Natural killer cell (primary cell): ENCODE results near the gene SRPX. TPM values are rescaled to one million over a fixed set of nuclear protein-coding genes. Genes with fewer than 3 reads are reported as not detected.

ENCODE experiments used
- ATAC-seq, 3 donors: fragments of 150-1000 bp in 2 of 3; fragments of 200-7000 bp in 1 of 3; cut with Tn5 transposase; 1 replicate in 1 of 3; 2 replicates in 2 of 3; pipeline ENCODE4 v1.10.0; 2021; ENCODE audit warnings: mild to moderate bottlenecking in 2 of 3, moderate library complexity in 2 of 3
- DNase-seq, 2 donors: peaks; one replicate each; pipeline versions ENCODE4 v3.0.0 to v3.0.0-alpha.2; 2013 to 2021; ENCODE audit warnings: mixed read lengths in 1 of 2
- H3K27ac ChIP-seq: one replicate; pipeline ENCODE4 v1.5.1; 2013; ENCODE audit warnings: mild to moderate bottlenecking, low read length
- H3K27me3 ChIP-seq: one replicate; pipeline ENCODE4 v1.6.1; 2013; ENCODE audit warnings: low read length; ENCODE audit not compliant: control insufficient read depth, insufficient read depth
- H3K36me3 ChIP-seq: one replicate; pipeline ENCODE4 v1.6.1; 2013; ENCODE audit warnings: low read length; ENCODE audit not compliant: control insufficient read depth, insufficient read depth
- H3K4me1 ChIP-seq: one replicate; pipeline ENCODE4 v1.6.1; 2013; ENCODE audit warnings: low read length; ENCODE audit not compliant: control insufficient read depth, insufficient read depth
- H3K4me3 ChIP-seq: one replicate; pipeline ENCODE4 v1.5.1; 2013; ENCODE audit warnings: low read length
- H3K9me3 ChIP-seq: one replicate; pipeline ENCODE4 v1.6.1; 2013; ENCODE audit warnings: low read length; ENCODE audit not compliant: control insufficient read depth, insufficient read depth
- H3K27ac Mint-ChIP-seq, 2 donors: one replicate each; pipeline ENCODE4 v1.8.0; 2022; ENCODE audit warnings: mild to moderate bottlenecking in 2 of 2, mixed read lengths in 2 of 2, moderate library complexity in 1 of 2
- H3K27me3 Mint-ChIP-seq, 2 donors: one replicate each; pipeline ENCODE4 v1.8.0; 2022; ENCODE audit warnings: low read depth in 2 of 2, mixed read lengths in 2 of 2
- H3K36me3 Mint-ChIP-seq: one replicate; pipeline ENCODE4 v1.8.0; 2022; ENCODE audit warnings: mixed read lengths
- H3K4me1 Mint-ChIP-seq, 2 donors: one replicate each; pipeline ENCODE4 v1.8.0; 2022; ENCODE audit warnings: mixed read lengths in 2 of 2
- H3K4me3 Mint-ChIP-seq: one replicate; pipeline ENCODE4 v1.8.0; 2022; ENCODE audit warnings: mild to moderate bottlenecking, moderate library complexity, mixed read lengths
- H3K9me3 Mint-ChIP-seq, 2 donors: one replicate each; pipeline ENCODE4 v1.8.0; 2022; ENCODE audit warnings: mixed read lengths in 2 of 2
- WGBS: methylation state at CpG from one replicate; pipeline ENCODE4 v1.1.7; 2013; ENCODE audit warnings: missing lambda C conversion rate; ENCODE audit not compliant: insufficient coverage; 5-methylcytosine and 5-hydroxymethylcytosine counted together
- intact Hi-C: fragments of 100-400 bp; cut with micrococcal nuclease; formaldehyde crosslinking; loops from one replicate; pipeline ENCODE4 v1.14.2; 2022
- total RNA-seq, 4 donors: library from RNA; stranded (reverse); fragments of 120-200 nt in 1 of 4; gene quantifications; one replicate each; pipeline versions ENCODE4 v1.2.3 to v1.2.4, GENCODE V29; 2013 to 2022
- TF ChIP-seq, protein P1 (sequence below): fragments of 200-600 bp; IDR thresholded peaks from one replicate; pipeline ENCODE4 v1.8.0; 2022; ENCODE audit warnings: antibody characterized with exemption

SRPX gene
- total RNA-seq, 3 donors from 2014 or later (not counting 1 experiment from before 2014, with no cell fraction given), result 0.20 TPM; not detected in 2

DNA sequence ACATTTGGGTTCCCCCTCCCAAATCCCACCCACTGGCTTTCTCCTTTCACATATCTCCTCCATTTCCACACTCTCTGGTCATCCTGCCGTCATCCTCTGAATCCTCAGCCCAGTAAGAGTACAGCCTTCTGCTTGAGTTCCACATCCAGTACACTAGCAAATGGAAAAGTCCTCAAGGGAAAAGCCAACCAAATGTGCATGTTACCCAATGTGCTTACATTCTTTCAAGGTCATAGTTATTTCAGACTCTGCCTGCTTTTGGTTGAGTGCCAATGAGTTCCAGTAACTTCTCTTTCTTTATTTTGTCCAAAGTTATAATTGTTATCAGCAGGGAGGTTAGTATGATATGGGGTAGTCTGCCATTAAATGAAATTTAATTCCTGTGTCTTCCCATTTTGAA lies 78.1 kb downstream of the SRPX start:
- 93% methylated on average over 1 of the region's 1 CpG for WGBS

DNA sequence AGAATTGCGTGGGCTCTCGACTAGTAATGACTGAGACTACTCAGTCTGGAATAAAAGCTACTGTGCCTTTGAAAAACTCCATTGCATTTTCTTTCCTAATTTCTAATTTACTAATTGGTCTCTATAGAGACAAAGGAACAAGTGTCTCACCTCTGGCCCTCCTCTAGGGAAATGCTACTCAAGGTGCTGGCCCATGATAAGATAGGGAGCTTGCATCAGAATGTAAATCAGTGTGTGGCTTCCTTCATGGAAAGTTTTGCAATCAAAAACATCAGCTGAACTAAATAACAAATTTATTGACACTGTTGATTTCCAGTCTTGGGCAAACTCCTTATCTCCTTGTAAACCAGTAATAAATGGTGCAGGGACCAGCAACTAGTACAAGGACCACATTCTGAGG lies 81.8 kb downstream of the SRPX start:
- TF ChIP-seq, protein P1, sequence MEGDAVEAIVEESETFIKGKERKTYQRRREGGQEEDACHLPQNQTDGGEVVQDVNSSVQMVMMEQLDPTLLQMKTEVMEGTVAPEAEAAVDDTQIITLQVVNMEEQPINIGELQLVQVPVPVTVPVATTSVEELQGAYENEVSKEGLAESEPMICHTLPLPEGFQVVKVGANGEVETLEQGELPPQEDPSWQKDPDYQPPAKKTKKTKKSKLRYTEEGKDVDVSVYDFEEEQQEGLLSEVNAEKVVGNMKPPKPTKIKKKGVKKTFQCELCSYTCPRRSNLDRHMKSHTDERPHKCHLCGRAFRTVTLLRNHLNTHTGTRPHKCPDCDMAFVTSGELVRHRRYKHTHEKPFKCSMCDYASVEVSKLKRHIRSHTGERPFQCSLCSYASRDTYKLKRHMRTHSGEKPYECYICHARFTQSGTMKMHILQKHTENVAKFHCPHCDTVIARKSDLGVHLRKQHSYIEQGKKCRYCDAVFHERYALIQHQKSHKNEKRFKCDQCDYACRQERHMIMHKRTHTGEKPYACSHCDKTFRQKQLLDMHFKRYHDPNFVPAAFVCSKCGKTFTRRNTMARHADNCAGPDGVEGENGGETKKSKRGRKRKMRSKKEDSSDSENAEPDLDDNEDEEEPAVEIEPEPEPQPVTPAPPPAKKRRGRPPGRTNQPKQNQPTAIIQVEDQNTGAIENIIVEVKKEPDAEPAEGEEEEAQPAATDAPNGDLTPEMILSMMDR, result no peak
- intact Hi-C loops, result no loop called here
- ATAC-seq, result no peak
- H3K27me3 ChIP-seq, result no peaks in the 10 kb centered on the region
- Mint-ChIP-seq H3K4me1 (no peaks in the 10 kb centered on the region), H3K27ac (no peak overlapping the region), H3K36me3 (no peaks in the 10 kb centered on the region), H3K4me3 (no peak overlapping the region), H3K27me3 (peaks cover 0 to 23% of the 10 kb centered on the region in 2 donors), H3K9me3 (no peaks in the 10 kb centered on the region)
- no peaks in the 10 kb centered on the region for H3K4me1 ChIP-seq
- DNase-seq, result no peak
- H3K36me3 ChIP-seq, result no peaks in the 10 kb centered on the region
- H3K9me3 ChIP-seq, result no peaks in the 10 kb centered on the region
- H3K4me3 ChIP-seq, result no peak overlapping the region
- 95% methylated on average over 2 of the region's 2 CpGs for WGBS
- no peak overlapping the region for H3K27ac ChIP-seq

More for the DNA sequence above, 78.1 kb downstream of the SRPX start:
- H3K4me1 Mint-ChIP-seq, result no peaks in the 10 kb centered on the region
- DNase-seq (no peak), ATAC-seq (no peak)
- no peak overlapping the region for H3K4me3 Mint-ChIP-seq
- Histone ChIP-seq H3K9me3 (no peaks in the 10 kb centered on the region), H3K27ac (no peak overlapping the region), H3K4me3 (no peak overlapping the region), H3K36me3 (no peaks in the 10 kb centered on the region), H3K4me1 (no peaks in the 10 kb centered on the region), H3K27me3 (no peaks in the 10 kb centered on the region)
- intact Hi-C loops, result no loop called here
- TF ChIP-seq, protein P1, result no peak
- no peaks in the 10 kb centered on the region for H3K9me3 Mint-ChIP-seq
- H3K27me3 Mint-ChIP-seq, result peaks cover 4 to 17% of the 10 kb centered on the region in 2 donors
- H3K36me3 Mint-ChIP-seq, result no peaks in the 10 kb centered on the region
- H3K27ac Mint-ChIP-seq, result no peak overlapping the region

DNA sequence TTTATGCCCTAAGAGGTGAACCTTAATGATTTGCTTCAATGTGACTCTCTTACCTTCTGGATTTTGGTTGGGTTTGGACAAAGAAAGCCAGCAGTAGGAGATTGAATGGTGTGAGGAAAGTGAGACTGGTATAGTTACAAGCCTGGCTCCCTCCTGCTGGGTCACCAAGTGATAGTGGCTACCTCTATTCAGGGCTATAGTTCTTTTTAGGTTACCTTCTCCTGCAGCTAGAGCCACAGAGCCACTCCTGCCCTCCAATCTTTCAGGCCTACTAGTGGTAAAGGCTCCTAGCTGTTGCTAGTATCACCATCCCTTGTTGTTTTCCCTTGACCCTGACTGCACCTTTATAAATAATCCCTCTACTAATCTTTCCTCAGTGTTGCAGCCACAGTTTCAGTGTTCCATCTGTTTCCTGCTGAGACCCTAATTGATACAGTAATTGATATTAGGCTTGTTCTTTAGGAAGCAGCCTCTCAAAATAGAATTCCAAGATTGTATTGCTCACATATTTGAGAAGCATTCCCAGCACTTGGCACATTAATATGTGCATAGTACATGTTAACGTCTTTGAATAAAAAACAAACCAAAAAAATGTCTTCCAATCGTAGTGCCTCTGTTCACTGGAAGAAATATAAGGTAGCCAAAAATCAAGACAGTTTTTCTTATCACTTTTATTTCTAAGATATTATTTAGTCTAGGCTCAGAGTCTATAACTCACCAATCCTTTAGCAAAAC lies 82.3 kb downstream of the SRPX start:
- H3K27me3 ChIP-seq, result no peaks in the 10 kb centered on the region
- H3K4me1 ChIP-seq, result no peaks in the 10 kb centered on the region
- no peaks in the 10 kb centered on the region for H3K9me3 ChIP-seq
- H3K36me3 Mint-ChIP-seq, result no peaks in the 10 kb centered on the region
- TF ChIP-seq, protein P1, result no peak
- H3K4me1 Mint-ChIP-seq, result no peaks in the 10 kb centered on the region
- WGBS, result no CpG with 5 or more reads among the region's 2 CpGs
- H3K27me3 Mint-ChIP-seq, result peaks cover 0 to 23% of the 10 kb centered on the region in 2 donors
- DNase-seq (no peak), ATAC-seq (no peak)
- H3K27ac Mint-ChIP-seq, result no peak overlapping the region
- intact Hi-C loops, result no loop called here
- no peaks in the 10 kb centered on the region for H3K9me3 Mint-ChIP-seq
- no peak overlapping the region for H3K4me3 Mint-ChIP-seq
- no peaks in the 10 kb centered on the region for H3K36me3 ChIP-seq
- H3K4me3 ChIP-seq, result no peak overlapping the region
- no peak overlapping the region for H3K27ac ChIP-seq

DNA sequence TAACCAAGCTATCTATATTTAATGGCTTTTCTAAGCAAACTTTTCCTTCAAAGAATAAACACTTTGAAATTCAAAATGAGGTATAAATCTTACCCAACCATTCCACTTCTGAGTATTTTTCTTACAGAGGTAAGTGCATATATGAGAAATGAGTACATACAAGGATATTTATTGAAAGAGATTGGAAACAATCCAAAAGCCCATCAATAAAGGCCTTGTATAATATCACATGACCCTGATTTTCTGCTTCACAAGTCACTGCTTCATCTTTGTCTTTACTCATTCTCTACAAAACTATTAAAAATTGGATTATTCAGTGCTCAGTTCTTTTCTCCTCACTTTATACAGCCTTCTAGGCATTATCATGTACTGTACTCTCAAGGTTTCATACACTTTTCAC lies 91.3 kb downstream of the SRPX start:
- no peaks in the 10 kb centered on the region for H3K27me3 ChIP-seq
- ATAC-seq, result no peak
- no peaks in the 10 kb centered on the region for H3K9me3 ChIP-seq
- TF ChIP-seq, protein P1, result no peak
- H3K36me3 ChIP-seq, result no peaks in the 10 kb centered on the region
- Mint-ChIP-seq H3K36me3 (no peaks in the 10 kb centered on the region), H3K4me1 (no peaks in the 10 kb centered on the region), H3K27ac (no peak overlapping the region), H3K4me3 (no peak overlapping the region), H3K27me3 (peaks cover 3 to 12% of the 10 kb centered on the region in 2 donors), H3K9me3 (peaks cover 2% of the 10 kb centered on the region in 2 donors)
- H3K4me3 ChIP-seq, result no peak overlapping the region
- intact Hi-C loops, result no loop called here
- no peaks in the 10 kb centered on the region for H3K4me1 ChIP-seq
- H3K27ac ChIP-seq, result no peak overlapping the region
- DNase-seq, result no peak
